T-helper 2 cell treated with Interferon-gamma antibody and Interleukin-4, amounts not matched to agents 5 μg/mL and 100 μg/mL, for 36 hours (primary cell): Measurements from ENCODE around the gene PDPN.

Experiments
- DNase-seq: peaks from one replicate; pipeline ENCODE4 v3.0.0; 2021; ENCODE audit warnings: low spot score
- H3K27ac Mint-ChIP-seq: one replicate; pipeline ENCODE4 v1.8.0; 2021; ENCODE audit warnings: mild to moderate bottlenecking, mixed read lengths
- H3K27me3 Mint-ChIP-seq: one replicate; pipeline ENCODE4 v1.8.0; 2021; ENCODE audit warnings: low read depth, mixed read lengths
- H3K36me3 Mint-ChIP-seq: one replicate; pipeline ENCODE4 v1.8.0; 2021; ENCODE audit warnings: low read depth, mixed read lengths
- H3K4me1 Mint-ChIP-seq: one replicate; pipeline ENCODE4 v1.8.0; 2021; ENCODE audit warnings: low read depth, mixed read lengths
- H3K4me3 Mint-ChIP-seq: one replicate; pipeline ENCODE4 v1.8.0; 2022; ENCODE audit warnings: mild to moderate bottlenecking, moderate library complexity, mixed read lengths
- H3K9me3 Mint-ChIP-seq: one replicate; pipeline ENCODE4 v1.8.0; 2021; ENCODE audit warnings: mixed read lengths

Gene PDPN, protein sequence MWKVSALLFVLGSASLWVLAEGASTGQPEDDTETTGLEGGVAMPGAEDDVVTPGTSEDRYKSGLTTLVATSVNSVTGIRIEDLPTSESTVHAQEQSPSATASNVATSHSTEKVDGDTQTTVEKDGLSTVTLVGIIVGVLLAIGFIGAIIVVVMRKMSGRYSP

DNA sequence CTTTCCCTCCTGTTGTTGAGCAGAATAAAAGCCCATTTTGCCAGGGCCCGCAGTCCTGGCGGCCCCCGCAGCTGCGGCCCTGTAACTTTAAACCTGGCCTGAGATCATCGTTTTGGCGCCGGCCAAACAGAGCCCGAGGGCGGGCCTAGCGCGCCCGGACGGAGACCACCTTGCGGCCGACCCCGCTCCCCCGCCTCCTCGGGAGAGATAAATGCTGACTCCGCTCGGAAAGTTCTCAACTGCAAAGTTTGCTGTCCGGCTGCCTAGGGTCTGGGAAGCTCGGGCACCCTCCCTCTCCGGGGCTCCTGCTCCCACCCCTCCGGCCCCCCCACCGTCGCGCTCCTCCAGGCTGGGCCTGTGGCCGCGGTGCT, at the start of gene PDPN:
TSS of gene PDPN (plus strand) at position 238 of the 371 bp plus-strand sequence. CDS start 202 bp downstream, outside the sequence.
- DNase-seq: no peak
- Mint-ChIP-seq H3K27ac (no peak within 1 kb of the TSS), H3K36me3 (no peaks in the 10 kb centered on the region), H3K4me1 (no peaks in the 10 kb centered on the region), H3K9me3 (no peaks in the 10 kb centered on the region), H3K27me3 (peaks cover 52% of the 10 kb centered on the region), H3K4me3 (no peak within 1 kb of the TSS)

GRCh38 chr1:13535227-13535626, 48.4 kb upstream of the PDPN start:
- H3K9me3 Mint-ChIP-seq: no peaks in the 10 kb centered on the region
- no peak for DNase-seq
- H3K27ac Mint-ChIP-seq: no peak overlapping the region
- H3K4me1 Mint-ChIP-seq: no peaks in the 10 kb centered on the region
- H3K27me3 Mint-ChIP-seq: no peaks in the 10 kb centered on the region
- H3K4me3 Mint-ChIP-seq: no peak overlapping the region
- H3K36me3 Mint-ChIP-seq: no peaks in the 10 kb centered on the region

DNA sequence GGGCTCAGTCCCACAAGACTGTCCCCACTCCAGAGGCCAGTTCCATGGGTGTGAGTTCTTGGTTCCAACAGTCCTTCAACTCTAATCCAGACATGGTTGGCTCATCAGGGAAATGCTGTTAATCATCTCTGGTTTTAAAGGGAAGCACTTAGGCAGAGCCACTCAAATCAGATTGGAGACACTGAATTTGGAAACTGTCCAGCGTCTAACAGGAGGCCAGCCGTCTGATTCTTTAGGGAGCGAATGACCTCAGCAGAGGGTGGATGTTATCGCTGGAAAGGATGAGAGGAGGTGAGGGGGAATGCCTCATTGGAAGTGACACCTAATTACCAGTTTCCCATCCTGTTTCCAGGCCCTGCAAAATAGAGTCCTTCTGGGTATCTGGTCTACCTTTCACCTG, 47.1 kb upstream of the PDPN start:
- no peak for DNase-seq
- no peak overlapping the region for H3K27ac Mint-ChIP-seq
- H3K4me3 Mint-ChIP-seq: no peak overlapping the region
- H3K4me1 Mint-ChIP-seq: no peaks in the 10 kb centered on the region
- H3K36me3 Mint-ChIP-seq: no peaks in the 10 kb centered on the region
- no peaks in the 10 kb centered on the region for H3K9me3 Mint-ChIP-seq
- no peaks in the 10 kb centered on the region for H3K27me3 Mint-ChIP-seq

DNA sequence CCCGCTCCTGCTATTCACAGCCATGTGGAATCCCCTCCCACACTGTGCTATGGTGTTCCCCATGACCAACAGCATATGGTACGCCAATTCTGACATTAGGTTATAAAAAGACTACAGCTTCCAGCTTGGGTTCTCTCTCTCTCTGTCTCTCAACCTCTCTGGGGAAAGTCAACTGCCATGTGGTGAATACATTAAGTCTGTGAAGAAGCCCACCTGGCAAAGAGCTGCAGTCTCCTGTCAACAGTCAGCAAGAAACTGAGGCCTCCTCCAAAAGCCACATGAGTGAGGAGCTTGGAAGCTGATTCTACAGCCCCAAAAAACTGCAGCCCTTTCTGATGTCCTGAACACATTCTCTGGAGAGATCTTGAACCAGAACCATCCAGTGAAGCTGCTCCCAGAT, 44.8 kb upstream of the PDPN start:
- H3K9me3 Mint-ChIP-seq: no peaks in the 10 kb centered on the region
- no peak for DNase-seq
- no peaks in the 10 kb centered on the region for H3K4me1 Mint-ChIP-seq
- no peaks in the 10 kb centered on the region for H3K27me3 Mint-ChIP-seq
- H3K27ac Mint-ChIP-seq: no peak overlapping the region
- H3K36me3 Mint-ChIP-seq: no peaks in the 10 kb centered on the region
- H3K4me3 Mint-ChIP-seq: no peak overlapping the region

DNA sequence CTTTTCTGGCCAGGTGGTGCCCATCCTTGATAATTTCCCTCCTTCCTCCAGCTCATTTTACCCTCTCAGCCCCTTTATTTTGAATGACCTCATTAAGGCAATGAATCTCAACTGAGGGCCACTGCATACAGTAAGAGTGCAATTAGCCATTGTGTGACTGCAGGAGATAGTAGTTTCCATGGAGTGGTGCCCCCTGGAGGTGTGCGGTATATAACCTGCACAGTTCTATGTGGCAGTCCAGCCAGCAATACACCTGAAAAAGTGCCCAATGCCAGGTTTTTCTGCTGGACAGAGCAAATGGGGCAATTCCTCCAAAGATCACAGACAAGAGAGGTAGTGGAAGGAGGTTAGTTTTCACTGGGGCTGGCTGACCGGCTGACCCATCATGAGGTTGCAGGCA, 43.9 kb upstream of the PDPN start:
- DNase-seq: no peak
- no peaks in the 10 kb centered on the region for H3K36me3 Mint-ChIP-seq
- no peak overlapping the region for H3K27ac Mint-ChIP-seq
- H3K9me3 Mint-ChIP-seq: no peaks in the 10 kb centered on the region
- H3K27me3 Mint-ChIP-seq: no peaks in the 10 kb centered on the region
- no peaks in the 10 kb centered on the region for H3K4me1 Mint-ChIP-seq
- H3K4me3 Mint-ChIP-seq: no peak overlapping the region

- Mint-ChIP-seq H3K9me3 (no peaks in the 10 kb centered on the region), H3K36me3 (no peaks in the 10 kb centered on the region), H3K4me1 (no peaks in the 10 kb centered on the region), H3K27me3 (no peaks in the 10 kb centered on the region), H3K4me3 (no peak overlapping the region), H3K27ac (no peak overlapping the region)
- no peak for DNase-seq
These were observed 42.8 kb upstream of the PDPN start for GRCh38 chr1:13540866-13541265.

- H3K27ac Mint-ChIP-seq: no peak overlapping the region
- no peaks in the 10 kb centered on the region for H3K4me1 Mint-ChIP-seq
These were observed 42.0 kb upstream of the PDPN start for GRCh38 chr1:13541435-13542215.

DNA sequence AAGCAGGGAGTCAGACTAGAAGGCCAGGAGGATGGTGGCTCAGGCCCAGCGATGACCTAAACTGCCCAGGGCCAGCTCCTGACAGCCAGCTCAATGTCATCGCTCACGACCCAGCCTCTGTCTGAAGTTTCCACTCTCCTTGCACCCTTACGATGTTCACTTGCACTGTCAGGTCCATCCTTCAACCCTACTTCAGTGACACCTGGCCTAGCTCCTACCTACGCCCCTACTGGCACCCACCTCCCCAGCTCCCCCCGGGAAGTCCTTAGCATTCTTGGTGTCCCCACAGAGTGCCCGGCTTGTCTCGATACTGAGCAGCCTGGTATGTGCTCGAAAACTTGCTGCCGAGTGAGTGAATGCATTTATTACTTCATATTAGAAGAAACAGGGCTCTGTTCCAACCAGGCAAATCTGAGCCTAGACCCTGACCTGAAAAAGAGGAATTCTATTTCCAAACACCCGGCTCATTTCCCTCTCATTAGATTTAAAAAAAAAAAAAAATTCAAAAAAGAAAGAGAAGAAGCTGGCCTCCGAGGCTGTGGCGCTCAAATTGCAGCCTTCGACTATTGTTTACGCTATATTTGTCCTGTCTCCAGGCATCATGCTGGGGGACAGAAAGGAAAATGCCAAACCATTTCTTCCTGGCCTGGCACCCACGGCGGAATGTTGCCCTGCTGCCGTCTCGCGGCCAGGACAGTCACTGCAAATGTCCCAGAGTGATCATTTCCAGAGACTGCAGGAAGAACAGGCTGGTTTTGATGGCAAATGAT, 40.0 kb upstream of the PDPN start:
- Mint-ChIP-seq H3K27ac (no peak overlapping the region), H3K4me1 (no peaks in the 10 kb centered on the region), H3K27me3 (no peaks in the 10 kb centered on the region), H3K9me3 (no peaks in the 10 kb centered on the region), H3K4me3 (no peak overlapping the region), H3K36me3 (no peaks in the 10 kb centered on the region)
- no peak for DNase-seq

More at GRCh38 chr1:13541435-13542215, 42.0 kb upstream of the PDPN start:
- H3K36me3 Mint-ChIP-seq: no peaks in the 10 kb centered on the region
- H3K4me3 Mint-ChIP-seq: no peak overlapping the region
- H3K9me3 Mint-ChIP-seq: no peaks in the 10 kb centered on the region
- no peak for DNase-seq
- H3K27me3 Mint-ChIP-seq: no peaks in the 10 kb centered on the region

DNA sequence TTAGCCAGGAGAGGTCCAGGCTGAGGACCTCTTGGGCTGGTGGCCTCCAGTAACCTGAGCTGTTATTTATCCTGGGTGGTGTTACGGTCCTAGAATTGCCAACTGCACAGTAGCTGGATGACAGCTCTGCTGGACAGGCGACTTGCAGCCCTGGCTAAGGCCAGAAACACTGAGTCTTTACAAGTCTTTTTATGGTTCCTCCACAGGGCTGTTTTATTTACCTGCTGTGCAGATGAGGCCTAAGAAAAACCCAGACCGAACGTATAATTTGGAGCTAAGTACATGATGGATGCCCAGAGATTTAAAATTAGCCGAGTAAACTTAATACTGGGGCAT, 39.4 kb upstream of the PDPN start:
- DNase-seq: no peak
- H3K9me3 Mint-ChIP-seq: no peaks in the 10 kb centered on the region
- no peaks in the 10 kb centered on the region for H3K4me1 Mint-ChIP-seq
- H3K27ac Mint-ChIP-seq: no peak overlapping the region
- no peaks in the 10 kb centered on the region for H3K27me3 Mint-ChIP-seq
- no peaks in the 10 kb centered on the region for H3K36me3 Mint-ChIP-seq
- no peak overlapping the region for H3K4me3 Mint-ChIP-seq

DNA sequence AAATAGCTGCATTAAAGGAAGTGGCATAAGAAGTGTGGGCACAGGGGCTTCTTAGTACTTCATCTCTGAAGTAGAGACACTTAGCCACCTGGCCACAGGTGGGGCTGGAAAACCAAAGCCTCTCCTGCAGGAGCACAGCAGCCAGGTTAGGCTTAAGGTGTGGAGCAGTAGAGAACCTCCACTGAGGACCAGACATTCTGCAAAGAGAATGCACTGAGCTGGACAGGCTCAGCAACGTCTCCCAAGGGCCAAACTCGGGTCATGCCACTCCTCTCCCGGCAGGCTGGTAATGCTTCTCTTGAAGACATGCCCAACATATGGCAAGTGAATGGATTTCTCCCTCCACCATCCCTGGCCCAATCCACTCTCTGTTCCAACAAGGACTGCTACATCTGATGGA, 36.8 kb upstream of the PDPN start:
- H3K27ac Mint-ChIP-seq: no peak overlapping the region

DNA sequence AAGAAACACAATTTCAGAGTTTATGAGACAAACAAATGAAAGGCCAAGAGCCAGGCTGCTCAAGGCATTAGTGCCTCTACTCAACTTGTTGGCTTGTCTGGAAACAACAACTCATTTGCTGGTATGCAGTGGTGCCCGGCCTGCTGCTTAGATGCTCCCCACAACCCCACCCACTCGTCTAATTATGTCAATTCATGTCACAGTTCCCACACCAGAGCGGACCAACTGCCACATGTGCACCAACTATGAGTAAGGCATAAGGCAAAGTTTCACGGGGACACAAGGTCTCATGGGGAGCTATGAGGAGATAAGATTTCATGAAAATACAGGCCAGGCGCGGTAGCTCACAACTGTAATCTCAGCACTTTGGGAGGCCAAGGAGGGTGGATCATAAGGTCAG, 35.4 kb upstream of the PDPN start:
- DNase-seq: no peak
- H3K4me3 Mint-ChIP-seq: no peak overlapping the region
- no peak overlapping the region for H3K27ac Mint-ChIP-seq
- no peaks in the 10 kb centered on the region for H3K36me3 Mint-ChIP-seq
- H3K27me3 Mint-ChIP-seq: peaks cover 3% of the 10 kb centered on the region
- H3K4me1 Mint-ChIP-seq: no peaks in the 10 kb centered on the region
- no peaks in the 10 kb centered on the region for H3K9me3 Mint-ChIP-seq

More for the DNA sequence above, 36.8 kb upstream of the PDPN start:
- Mint-ChIP-seq H3K4me3 (no peak overlapping the region), H3K27me3 (peaks cover 3% of the 10 kb centered on the region), H3K36me3 (no peaks in the 10 kb centered on the region), H3K4me1 (no peaks in the 10 kb centered on the region), H3K9me3 (no peaks in the 10 kb centered on the region)
- no peak for DNase-seq

DNA sequence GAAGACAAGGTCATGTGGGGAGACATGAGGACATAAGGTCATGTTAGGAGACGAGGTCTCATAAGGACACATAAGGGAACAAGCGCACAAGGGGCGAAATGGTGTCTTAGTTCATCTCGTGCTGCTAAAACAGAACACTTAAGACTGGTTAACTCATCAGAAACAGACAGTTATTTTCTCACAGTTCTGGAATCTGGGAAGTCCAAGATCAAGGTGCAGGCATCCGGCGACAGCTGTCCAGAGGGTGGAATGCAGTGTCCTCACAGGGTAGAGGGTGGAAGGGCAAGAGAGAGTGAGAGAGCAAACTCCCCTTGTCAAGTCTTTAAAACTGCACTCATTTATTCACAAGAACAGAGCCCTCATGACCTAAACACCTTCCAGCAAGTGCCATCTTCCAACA, 34.6 kb upstream of the PDPN start:
- Mint-ChIP-seq H3K9me3 (no peaks in the 10 kb centered on the region), H3K27me3 (peaks cover 3% of the 10 kb centered on the region), H3K4me3 (no peak overlapping the region), H3K4me1 (no peaks in the 10 kb centered on the region), H3K27ac (no peak overlapping the region), H3K36me3 (no peaks in the 10 kb centered on the region)
- no peak for DNase-seq

- Mint-ChIP-seq H3K27me3 (peaks cover 3% of the 10 kb centered on the region), H3K4me1 (no peaks in the 10 kb centered on the region), H3K27ac (no peak overlapping the region), H3K36me3 (no peaks in the 10 kb centered on the region), H3K4me3 (no peak overlapping the region), H3K9me3 (no peaks in the 10 kb centered on the region)
- no peak for DNase-seq
These were observed 34.1 kb upstream of the PDPN start for GRCh38 chr1:13549521-13549920.

- DNase-seq: no peak
- Mint-ChIP-seq H3K4me1 (no peaks in the 10 kb centered on the region), H3K27me3 (peaks cover 3% of the 10 kb centered on the region), H3K36me3 (no peaks in the 10 kb centered on the region), H3K27ac (no peak overlapping the region), H3K4me3 (no peak overlapping the region), H3K9me3 (no peaks in the 10 kb centered on the region)
These were observed 33.0 kb upstream of the PDPN start for GRCh38 chr1:13550663-13551062.
